Measurements from ENCODE around the gene RRP1.
A peak's percentile ranks its signal among the peaks of the same experiment; 100 is the strongest.
"Not testable (repeated sequence)": the region's sequence is repeated elsewhere in the genome, so short reads cannot be mapped to it uniquely, and the experiment has no call there.

Gene RRP1

DNA sequence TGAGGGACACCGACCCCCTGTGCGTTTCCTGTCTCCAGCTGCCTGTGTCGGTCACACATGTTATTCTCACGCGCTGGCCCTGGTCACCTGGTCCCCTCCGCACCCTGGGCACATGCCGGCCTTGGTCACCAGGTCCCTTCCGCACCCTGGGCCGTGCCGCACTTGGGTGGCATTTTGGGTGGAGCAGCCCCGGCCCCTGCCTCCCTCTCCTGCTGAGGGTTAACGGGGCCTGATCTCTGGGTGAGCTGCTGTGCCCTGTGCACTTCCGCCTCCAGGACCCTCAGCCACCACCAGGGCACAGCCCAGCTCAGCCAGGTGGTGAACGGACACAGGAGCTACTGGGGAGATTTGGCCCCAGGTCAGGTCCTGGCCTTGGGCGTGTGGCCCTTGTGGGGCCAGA is 26.6 kb downstream of the RRP1 start:
- TF ChIP-seq, protein P1, sequence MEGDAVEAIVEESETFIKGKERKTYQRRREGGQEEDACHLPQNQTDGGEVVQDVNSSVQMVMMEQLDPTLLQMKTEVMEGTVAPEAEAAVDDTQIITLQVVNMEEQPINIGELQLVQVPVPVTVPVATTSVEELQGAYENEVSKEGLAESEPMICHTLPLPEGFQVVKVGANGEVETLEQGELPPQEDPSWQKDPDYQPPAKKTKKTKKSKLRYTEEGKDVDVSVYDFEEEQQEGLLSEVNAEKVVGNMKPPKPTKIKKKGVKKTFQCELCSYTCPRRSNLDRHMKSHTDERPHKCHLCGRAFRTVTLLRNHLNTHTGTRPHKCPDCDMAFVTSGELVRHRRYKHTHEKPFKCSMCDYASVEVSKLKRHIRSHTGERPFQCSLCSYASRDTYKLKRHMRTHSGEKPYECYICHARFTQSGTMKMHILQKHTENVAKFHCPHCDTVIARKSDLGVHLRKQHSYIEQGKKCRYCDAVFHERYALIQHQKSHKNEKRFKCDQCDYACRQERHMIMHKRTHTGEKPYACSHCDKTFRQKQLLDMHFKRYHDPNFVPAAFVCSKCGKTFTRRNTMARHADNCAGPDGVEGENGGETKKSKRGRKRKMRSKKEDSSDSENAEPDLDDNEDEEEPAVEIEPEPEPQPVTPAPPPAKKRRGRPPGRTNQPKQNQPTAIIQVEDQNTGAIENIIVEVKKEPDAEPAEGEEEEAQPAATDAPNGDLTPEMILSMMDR (IDR thresholded peaks at IDR 0.05), result no peak
- no peak for TF ChIP-seq ZFX (IDR thresholded peaks at IDR 0.05; ENCODE audit: borderline replicate concordance)
- peak overlapping the region; percentile 14; the same call in 1 of the 2 replicates for H3K27ac ChIP-seq

DNA sequence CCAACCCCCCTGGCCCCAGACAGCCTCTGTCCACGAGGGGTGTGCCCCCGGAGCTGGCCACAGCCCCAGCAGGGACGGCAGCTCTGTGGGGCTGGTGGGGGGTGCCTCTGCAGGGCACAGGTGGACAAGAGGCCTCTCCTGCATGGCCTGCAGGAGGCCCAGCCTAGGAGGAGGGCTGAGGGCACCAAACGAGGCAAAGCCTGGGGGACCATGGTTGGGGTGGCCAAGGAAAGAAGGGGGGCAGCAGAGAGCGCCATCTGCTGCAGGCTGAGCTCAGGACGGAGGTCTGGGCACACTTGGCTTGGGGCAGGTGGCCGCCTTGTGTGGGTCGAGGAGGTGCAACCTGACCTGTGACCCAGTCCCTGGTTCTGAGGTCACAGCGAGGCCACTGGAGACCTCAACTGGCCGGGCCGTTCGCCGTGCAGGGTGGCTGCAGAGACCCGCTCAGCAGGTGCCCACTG is 27.3 kb downstream of the RRP1 start:
- H3K27ac ChIP-seq, result no peak overlapping the region
- TF ChIP-seq, protein P1 (IDR thresholded peaks at IDR 0.05), result no peak; the same call in 1 of the 2 replicates
- no peak for TF ChIP-seq ZFX (IDR thresholded peaks at IDR 0.05; ENCODE audit: borderline replicate concordance)

DNA sequence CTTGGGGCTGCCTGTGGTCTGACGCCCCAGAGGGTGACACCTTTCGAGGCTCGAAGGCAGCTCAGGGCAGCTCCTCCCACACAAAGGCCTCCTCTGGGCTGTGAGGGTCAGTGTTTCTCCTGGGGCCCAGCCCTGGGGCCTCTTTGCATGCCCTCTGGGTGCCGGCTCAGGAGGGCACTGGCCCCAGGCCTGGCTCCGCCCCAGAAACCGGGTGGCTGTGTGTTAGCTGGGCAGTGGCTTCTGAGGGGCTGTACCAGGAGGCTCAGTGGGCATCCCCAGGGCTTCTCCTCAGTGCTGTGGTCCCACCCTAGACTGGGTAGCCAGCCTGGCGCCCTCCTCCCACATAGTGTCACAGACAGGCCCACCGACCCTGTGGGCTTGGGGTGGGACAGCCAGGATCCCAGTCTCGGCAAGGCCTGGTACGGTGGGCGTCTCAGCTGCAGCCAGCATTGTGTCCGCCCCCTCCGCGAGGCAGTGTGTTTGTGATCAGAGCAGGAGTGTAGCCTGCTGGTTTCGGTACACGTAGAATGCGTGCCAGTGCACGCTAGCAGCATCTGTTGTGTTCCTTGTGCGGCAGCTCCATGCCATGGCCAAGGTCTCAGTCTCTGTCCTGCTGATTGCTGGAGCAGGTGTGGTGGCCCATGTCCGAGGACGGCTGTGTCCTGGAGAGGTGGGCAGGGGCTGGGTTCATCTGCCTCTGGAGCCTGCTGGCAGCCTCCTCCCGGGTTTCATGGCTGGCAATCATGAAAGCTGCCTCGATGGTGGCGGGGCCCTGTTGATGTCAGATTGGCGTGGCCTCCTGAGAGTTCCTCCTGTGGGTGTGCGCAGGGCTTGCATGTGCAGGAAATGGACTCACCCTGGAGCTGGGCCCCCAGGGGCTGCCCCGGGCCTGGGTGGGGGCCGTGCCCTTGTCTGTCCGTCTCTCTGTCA is 28.0 kb downstream of the RRP1 start:
- no peak overlapping the region for H3K27ac ChIP-seq
- TF ChIP-seq, protein P1 (IDR thresholded peaks at IDR 0.05), result no peak
- TF ChIP-seq ZFX (IDR thresholded peaks at IDR 0.05; ENCODE audit: borderline replicate concordance), result no peak

DNA sequence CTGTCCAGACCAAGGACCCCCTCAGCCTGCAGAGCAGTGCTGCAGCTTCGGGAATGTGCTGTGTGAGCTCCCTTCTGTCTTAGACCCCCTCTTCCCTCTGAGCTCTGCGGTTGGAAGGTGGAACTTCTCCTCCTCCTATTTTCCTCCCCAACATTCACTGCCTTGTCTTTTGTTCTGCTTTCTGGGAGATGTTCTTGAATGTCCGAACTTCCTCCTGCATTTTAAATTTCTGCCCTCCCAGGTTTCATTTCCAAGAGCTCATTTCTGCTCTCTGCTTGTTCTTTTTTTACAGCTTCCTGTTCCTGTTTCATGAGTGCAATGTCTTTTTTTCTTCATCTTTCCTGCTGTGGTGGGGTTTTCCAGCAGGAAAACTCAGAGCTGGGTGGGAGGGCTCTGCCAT is 29.3 kb downstream of the RRP1 start:
- H3K27ac ChIP-seq, result no peak overlapping the region

DNA sequence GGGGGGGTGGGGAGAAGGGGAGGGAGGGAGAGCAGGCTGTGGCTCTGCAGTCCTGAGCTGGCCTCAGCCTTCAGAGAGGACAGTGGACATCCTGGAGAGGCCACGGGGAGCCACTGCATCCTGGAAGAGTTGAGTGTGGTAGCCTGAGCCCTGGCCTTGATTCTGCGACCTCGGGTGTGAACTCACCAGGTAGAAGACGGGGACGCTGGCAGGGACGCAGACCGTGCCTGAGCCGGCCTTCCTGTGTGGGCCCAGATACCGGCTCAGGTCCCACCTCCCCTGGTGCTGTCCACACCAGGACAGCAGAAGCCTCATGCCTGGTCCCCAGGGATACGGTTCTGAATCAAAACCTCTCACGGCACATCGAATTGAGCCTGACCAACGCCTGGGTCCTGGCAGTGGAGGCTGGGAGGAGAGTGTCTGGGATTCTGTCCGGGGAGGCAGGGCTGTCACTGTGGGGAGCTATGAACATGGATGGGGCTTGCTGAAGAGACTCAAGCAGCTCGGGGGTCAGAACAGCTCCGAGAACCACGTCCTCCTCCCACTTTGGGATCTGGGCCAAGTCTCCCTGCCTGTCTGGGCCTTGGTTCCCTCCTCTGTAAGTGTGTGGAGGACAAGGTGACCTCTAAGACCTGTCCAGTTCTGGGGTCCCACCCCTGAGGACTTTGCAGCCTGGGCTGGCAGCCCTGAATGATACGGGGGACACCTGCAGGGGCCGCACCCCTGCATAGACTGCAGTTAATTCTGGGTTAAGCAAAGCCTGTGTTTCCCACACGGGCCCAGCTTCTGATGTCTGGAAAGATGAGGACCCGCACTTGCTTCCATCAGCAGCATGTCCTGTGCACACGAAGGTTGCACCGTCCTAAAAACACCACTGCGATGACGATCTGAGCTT is 30.4 kb downstream of the RRP1 start:
- H3K27ac ChIP-seq, result no peak overlapping the region
- TF ChIP-seq, protein P1 (IDR thresholded peaks at IDR 0.05), result no peak
- TF ChIP-seq ZFX (IDR thresholded peaks at IDR 0.05; ENCODE audit: borderline replicate concordance), result no peak

More for the DNA sequence above, 29.3 kb downstream of the RRP1 start:
- TF ChIP-seq ZFX (IDR thresholded peaks at IDR 0.05; ENCODE audit: borderline replicate concordance), result no peak
- TF ChIP-seq, protein P1 (IDR thresholded peaks at IDR 0.05), result no peak

DNA sequence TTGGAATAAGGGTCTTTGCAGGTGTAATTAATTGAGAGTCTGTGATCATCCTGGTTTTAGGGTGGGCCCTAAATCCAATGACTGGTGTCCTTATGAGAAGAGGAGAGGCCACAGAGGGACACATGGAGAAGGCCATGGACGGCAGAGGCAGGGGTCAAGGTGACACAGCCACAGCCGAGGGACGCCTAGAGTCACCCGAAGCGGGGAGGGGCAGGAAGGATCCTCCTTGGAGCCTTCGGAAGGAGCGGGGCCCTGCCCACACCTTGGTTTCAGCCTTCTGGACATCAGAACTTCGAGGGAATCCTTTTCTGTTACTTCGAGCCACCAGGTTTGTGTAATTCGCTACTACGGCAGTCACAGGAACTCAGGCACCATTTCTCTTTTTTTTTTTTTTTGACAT is 31.1 kb downstream of the RRP1 start:
- no peak overlapping the region for H3K27ac ChIP-seq
- TF ChIP-seq, protein P1 (IDR thresholded peaks at IDR 0.05), result no peak
- no peak for TF ChIP-seq ZFX (IDR thresholded peaks at IDR 0.05; ENCODE audit: borderline replicate concordance)

DNA sequence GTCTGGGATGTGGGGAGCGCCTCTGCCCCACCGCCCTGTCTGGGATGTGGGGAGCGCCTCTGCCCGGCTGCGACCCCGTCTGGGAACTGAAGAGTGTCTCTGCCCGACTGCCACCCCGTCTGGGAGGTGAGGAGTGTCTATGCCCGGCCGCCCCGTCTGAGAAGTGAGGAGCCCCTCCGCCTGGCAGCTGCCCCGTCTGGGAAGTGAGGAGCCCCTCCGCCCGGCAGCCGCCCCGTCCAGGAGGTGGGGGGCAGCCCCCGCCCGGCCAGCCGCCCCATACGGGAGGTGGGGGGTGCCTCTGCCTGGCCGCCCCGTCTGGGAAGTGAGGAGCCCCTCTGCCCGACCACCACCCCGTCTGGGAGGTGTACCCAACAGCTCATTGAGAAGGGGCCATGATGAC is 32.8 kb downstream of the RRP1 start:
- H3K27ac ChIP-seq, result not testable (repeated sequence)

DNA sequence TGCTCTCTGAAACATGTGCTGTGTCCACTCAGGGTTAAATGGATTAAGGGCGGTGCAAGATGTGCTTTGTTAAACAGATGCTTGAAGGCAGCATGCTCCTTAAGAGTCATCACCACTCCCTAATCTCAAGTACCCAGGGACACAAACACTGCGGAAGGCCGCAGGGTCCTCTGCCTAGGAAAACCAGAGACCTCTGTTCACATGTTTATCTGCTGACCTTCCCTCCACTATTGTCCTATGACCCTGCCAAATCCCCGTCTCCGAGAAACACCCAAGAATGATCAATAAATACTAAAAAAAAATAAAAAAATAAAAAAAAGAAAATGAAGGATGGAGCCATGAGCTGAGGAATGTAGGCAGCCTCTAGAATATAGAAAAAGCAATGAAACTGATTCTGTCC is 33.4 kb downstream of the RRP1 start:
- not testable (repeated sequence) for H3K27ac ChIP-seq

Measured in 22Rv1 (cell line).